Measurements from ENCODE around the gene MLLT11.

The MLLT11 gene

DNA sequence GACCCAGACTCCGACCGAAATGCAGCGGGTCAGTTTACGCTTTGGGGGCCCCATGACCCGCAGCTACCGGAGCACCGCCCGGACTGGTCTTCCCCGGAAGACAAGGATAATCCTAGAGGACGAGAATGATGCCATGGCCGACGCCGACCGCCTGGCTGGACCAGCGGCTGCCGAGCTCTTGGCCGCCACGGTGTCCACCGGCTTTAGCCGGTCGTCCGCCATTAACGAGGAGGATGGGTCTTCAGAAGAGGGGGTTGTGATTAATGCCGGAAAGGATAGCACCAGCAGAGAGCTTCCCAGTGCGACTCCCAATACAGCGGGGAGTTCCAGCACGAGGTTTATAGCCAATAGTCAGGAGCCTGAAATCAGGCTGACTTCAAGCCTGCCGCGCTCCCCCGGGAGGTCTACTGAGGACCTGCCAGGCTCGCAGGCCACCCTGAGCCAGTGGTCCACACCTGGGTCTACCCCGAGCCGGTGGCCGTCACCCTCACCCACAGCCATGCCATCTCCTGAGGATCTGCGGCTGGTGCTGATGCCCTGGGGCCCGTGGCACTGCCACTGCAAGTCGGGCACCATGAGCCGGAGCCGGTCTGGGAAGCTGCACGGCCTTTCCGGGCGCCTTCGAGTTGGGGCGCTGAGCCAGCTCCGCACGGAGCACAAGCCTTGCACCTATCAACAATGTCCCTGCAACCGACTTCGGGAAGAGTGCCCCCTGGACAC is 12.1 kb upstream of the MLLT11 start:
- TF ChIP-seq, protein P1, sequence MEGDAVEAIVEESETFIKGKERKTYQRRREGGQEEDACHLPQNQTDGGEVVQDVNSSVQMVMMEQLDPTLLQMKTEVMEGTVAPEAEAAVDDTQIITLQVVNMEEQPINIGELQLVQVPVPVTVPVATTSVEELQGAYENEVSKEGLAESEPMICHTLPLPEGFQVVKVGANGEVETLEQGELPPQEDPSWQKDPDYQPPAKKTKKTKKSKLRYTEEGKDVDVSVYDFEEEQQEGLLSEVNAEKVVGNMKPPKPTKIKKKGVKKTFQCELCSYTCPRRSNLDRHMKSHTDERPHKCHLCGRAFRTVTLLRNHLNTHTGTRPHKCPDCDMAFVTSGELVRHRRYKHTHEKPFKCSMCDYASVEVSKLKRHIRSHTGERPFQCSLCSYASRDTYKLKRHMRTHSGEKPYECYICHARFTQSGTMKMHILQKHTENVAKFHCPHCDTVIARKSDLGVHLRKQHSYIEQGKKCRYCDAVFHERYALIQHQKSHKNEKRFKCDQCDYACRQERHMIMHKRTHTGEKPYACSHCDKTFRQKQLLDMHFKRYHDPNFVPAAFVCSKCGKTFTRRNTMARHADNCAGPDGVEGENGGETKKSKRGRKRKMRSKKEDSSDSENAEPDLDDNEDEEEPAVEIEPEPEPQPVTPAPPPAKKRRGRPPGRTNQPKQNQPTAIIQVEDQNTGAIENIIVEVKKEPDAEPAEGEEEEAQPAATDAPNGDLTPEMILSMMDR (IDR thresholded peaks at IDR 0.05; ENCODE audit: low read depth, low read length) = peak; percentile 51
- DNase-seq (ENCODE audit: extremely low read depth, low read depth) = no peak

DNA sequence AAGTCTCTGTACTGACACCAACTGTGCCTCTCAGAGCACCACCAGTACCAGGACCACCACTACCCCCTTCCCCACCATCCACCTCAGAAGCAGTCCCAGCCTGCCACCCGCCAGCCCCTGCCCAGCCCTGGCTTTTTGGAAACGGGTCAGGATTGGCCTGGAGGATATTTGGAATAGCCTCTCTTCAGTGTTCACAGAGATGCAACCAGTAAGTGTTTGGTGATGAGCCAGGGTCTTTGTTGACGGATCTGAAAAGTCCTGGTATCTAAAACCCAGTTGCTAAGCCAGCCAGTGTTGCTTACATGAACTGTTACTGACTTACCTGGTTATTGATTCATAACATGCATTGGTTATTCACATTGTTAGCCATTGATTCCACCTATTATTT is 11.6 kb upstream of the MLLT11 start:
- TF ChIP-seq, protein P1 (IDR thresholded peaks at IDR 0.05; ENCODE audit: low read depth, low read length) = no peak
- DNase-seq (ENCODE audit: extremely low read depth, low read depth) = no peak

DNA sequence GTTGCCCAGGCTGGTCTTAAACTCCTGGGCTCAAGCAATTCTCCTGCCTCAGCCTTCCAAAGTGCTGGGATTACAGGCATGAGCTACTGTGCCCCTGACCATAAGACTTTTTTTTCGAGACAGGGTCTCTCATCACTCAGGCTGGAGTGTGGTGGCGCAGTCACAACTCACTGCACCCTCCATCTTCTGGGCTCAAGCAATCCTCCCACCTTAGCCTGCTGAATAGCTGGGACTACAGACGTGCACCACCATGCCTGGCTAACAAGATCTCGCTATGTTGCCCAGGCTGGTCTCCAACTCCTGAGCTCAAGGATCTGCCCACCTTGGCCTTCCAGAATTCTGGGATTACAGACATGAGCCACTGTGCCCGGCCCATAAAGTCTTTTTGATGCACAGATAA is 10.7 kb upstream of the MLLT11 start:
- TF ChIP-seq, protein P1 (IDR thresholded peaks at IDR 0.05; ENCODE audit: low read depth, low read length) = no peak
- DNase-seq (ENCODE audit: extremely low read depth, low read depth) = no peak

DNA sequence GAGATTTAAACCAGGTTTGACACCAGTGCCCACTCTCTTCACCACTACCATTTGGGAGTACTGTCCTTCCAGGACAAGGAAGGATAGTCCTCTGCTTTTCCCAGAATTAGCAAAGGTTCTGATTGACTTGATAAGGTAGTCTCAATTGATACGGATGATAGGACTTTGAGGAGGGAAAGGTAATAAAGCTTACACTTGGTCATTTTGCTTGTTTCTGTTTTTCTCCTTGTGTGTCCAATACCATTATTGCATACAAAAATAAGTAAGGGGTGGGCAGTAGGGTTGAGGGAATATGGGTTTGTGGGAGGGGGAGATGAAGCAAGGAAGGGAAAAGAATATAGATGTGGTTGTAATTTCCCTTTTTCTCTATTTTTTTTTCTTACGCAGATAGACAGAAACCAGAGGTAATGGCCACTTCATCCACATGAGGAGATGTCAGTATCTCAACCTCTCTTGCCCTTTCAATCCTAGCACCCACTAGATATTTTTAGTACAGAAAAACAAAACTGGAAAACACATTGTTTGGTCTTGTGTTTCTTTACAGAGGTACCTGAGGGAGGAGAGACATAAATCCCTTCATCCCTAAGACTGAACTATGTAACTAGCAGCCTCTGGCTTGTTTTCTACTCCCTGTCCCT is 10.0 kb upstream of the MLLT11 start:
- DNase-seq (ENCODE audit: extremely low read depth, low read depth) = no peak
- TF ChIP-seq, protein P1 (IDR thresholded peaks at IDR 0.05; ENCODE audit: low read depth, low read length) = no peak

DNA sequence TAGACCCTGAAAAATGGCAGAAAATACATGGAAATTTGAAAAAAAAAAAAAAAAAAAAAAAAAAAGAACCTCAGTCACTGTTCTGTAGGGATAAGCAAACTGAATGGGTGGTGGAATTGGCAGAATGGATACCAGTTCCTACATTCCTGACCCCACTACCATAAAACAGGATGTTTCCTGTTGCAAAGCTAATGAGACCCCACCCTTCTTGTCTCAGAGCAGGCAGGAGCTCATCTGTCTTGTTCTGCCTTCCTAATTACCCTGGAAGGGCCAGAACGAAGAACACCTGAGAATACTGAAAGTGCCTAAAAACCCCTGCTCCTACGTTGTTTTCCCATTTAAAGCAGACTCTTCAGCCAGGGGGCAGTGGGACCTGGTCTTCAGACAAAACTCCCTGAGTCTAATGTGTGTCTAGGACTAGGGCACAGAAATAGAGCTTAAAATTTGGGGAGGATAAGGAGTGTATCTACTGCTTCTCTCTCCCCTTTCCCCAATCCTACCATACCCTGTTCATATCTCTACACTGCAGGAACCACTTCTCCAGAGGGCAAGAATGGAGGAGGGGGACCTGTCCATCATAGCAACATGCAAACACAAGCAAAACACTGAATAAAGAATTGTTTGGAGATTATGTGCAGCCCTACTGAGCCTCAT is 8.7 kb upstream of the MLLT11 start:
- DNase-seq (ENCODE audit: extremely low read depth, low read depth) = no peak

DNA sequence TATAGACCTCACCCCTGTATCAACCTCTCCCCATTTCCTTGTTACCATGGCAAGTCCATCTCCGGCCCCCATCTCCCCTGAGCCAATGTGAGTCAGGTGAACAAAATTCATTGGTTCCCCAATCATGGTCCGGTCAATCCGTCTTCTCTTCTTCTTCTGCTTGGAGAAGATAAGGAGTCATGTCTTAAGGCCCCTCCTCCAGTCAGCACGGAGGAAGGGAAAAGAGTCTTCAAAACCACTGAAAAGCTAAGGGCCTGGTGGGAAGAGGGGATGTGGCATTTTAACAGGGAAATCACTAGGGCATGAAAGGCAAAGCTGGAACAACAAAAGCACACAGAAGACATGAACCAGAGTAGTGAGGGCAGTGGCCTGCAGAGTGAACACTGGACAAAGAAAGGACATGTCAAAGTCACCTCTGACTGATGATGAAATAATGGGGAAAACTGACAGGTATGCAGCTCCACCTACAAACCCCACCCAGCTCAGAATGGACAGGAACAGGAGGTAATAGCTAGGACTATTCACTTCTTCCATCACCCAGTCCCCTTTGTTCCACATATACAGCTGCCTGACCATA is 5.1 kb upstream of the MLLT11 start:
- TF ChIP-seq, protein P1 (IDR thresholded peaks at IDR 0.05; ENCODE audit: low read depth, low read length) = no peak
- no peak for DNase-seq (ENCODE audit: extremely low read depth, low read depth)

More for the DNA sequence above, 8.7 kb upstream of the MLLT11 start:
- TF ChIP-seq, protein P1 (IDR thresholded peaks at IDR 0.05; ENCODE audit: low read depth, low read length) = no peak

DNA sequence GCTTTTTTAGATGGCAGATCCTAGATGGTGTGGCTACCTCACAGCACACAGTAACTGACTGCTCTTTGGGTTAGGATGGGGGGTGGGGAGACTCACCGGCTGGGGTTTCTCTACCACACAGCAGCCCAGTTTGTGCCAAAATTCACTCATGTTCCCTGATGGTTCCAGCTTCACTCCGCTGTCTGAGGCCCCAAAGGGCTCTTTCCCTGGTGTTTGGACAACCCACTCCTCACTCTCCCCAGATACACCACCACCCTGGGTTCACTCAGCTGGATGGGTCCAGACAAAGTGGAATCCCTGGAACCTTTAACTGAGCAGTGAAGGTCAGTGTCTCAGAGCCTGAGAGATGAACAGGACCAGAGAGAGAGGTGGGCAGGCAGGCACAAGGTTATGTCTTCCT is 4.6 kb upstream of the MLLT11 start:
- DNase-seq (ENCODE audit: extremely low read depth, low read depth) = no peak

More for the DNA sequence above, 4.6 kb upstream of the MLLT11 start:
- TF ChIP-seq, protein P1 (IDR thresholded peaks at IDR 0.05; ENCODE audit: low read depth, low read length) = no peak
